ENCODE measurements around the gene SLFN14.

SLFN14 gene

DNA sequence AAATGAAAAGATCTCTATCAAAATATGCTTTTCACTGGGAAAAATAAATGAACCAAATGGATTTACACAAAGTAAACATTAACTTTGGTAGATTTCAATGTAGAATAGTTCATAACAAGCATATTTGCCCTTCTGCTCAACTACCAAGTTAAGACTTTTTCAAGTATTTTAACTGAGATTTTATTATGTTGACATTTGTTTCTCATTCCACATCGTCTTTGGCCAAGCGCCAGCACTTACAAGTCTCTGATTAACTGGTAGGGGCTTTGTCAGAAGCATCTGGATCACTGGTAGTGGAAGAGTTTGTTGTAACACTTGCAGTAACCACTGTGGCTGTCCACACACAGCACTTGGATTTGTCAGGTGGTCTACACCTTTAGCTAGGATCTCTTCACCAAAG lies 46.1 kb downstream of the SLFN14 start:
- DNase-seq (ENCODE audit: insufficient read length, low spot score) (no peak), FAIRE-seq (no peak)
- TF ChIP-seq POLR2A (IDR thresholded peaks at IDR 0.05; ENCODE audit: low read depth, low read length) (no peak), SPI1 (IDR thresholded peaks at IDR 0.05; ENCODE audit: low read depth, low read length) (no peak), TAF1 (IDR thresholded peaks at IDR 0.05; ENCODE audit: low read depth, low read length) (no peak), POU2F2 (IDR thresholded peaks at IDR 0.05; ENCODE audit: low read depth, low read length) (no peak), POLR2AphosphoS5 (IDR thresholded peaks at IDR 0.05; ENCODE audit: low read depth, low read length) (no peak)

Data from GM12891 (cell line).